IMR-90 (cell line): ENCODE results near the gene MSH4.

Experiments
- BHLHE40 ChIP-seq: fragments of 150-350 bp; IDR thresholded peaks from 2 replicates; pipeline ENCODE4 v1.6.1; 2016; ENCODE audit warnings: mild to moderate bottlenecking, low read depth, low read length
- CEBPB ChIP-seq: IDR thresholded peaks from 2 replicates; pipeline ENCODE4 v1.6.1; 2012; ENCODE audit warnings: low read depth, low read length, improper control_type of control experiment
- CTCF ChIP-seq: conservative IDR thresholded peaks from 2 replicates; pipeline ENCODE4 v1.5.1; 2012; ENCODE audit warnings: mild to moderate bottlenecking, low read depth, low read length, improper control_type of control experiment
- ELK1 ChIP-seq: fragments of 150-350 bp; IDR thresholded peaks from 2 replicates; pipeline ENCODE4 v1.6.1; 2016; ENCODE audit warnings: low read depth, mild to moderate bottlenecking, low read length, moderate library complexity, borderline replicate concordance
- MXI1 ChIP-seq: IDR thresholded peaks from 2 replicates; pipeline ENCODE4 v1.6.1; 2012; ENCODE audit warnings: low read depth, mild to moderate bottlenecking, low read length, moderate library complexity, borderline replicate concordance
- POLR2A ChIP-seq: IDR thresholded peaks from 2 replicates; pipeline ENCODE4 v1.6.1; 2012; ENCODE audit warnings: mild to moderate bottlenecking, low read depth, low read length
- RAD21 ChIP-seq: IDR thresholded peaks from 2 replicates; pipeline ENCODE4 v1.6.1; 2012; ENCODE audit warnings: low read length, improper control_type of control experiment
- SMC3 ChIP-seq: fragments of 150-350 bp; IDR thresholded peaks from 2 replicates; pipeline ENCODE4 v1.6.1; 2016; ENCODE audit warnings: low read depth, mild to moderate bottlenecking, antibody characterized with exemption, low read length, moderate library complexity

- TF ChIP-seq CTCF (no peak), RAD21 (no peak), SMC3 (no peak), ELK1 (no peak), MXI1 (no peak), POLR2A (no peak), CEBPB (no peak), BHLHE40 (no peak)
Measured at GRCh38 chr1:75811211-75811981, 14.7 kb downstream of the MSH4 start.
